Neural cell (in vitro differentiated cells): ENCODE data around the gene NOSIP.

ENCODE experiments used
- CTCF ChIP-seq: fragments of 450-650 bp; IDR thresholded peaks from 2 replicates; pipeline ENCODE4 v1.5.1; 2014; ENCODE audit warnings: antibody characterized with exemption, mild to moderate bottlenecking, moderate library complexity; ENCODE audit not compliant: poor library complexity, severe bottlenecking
- TAF1 ChIP-seq: IDR thresholded peaks from 2 replicates; pipeline ENCODE4 v1.6.1; 2012; ENCODE audit warnings: low read depth

GRCh38 chr19:49555600-49556411 is 24.6 kb downstream of the NOSIP start:
- TF ChIP-seq CTCF: no peak
- no peak for TF ChIP-seq TAF1
